ENCODE data around the gene HOXD11.
A peak's percentile ranks its signal among the peaks of the same experiment; 100 is the strongest.

HOXD11 gene

DNA sequence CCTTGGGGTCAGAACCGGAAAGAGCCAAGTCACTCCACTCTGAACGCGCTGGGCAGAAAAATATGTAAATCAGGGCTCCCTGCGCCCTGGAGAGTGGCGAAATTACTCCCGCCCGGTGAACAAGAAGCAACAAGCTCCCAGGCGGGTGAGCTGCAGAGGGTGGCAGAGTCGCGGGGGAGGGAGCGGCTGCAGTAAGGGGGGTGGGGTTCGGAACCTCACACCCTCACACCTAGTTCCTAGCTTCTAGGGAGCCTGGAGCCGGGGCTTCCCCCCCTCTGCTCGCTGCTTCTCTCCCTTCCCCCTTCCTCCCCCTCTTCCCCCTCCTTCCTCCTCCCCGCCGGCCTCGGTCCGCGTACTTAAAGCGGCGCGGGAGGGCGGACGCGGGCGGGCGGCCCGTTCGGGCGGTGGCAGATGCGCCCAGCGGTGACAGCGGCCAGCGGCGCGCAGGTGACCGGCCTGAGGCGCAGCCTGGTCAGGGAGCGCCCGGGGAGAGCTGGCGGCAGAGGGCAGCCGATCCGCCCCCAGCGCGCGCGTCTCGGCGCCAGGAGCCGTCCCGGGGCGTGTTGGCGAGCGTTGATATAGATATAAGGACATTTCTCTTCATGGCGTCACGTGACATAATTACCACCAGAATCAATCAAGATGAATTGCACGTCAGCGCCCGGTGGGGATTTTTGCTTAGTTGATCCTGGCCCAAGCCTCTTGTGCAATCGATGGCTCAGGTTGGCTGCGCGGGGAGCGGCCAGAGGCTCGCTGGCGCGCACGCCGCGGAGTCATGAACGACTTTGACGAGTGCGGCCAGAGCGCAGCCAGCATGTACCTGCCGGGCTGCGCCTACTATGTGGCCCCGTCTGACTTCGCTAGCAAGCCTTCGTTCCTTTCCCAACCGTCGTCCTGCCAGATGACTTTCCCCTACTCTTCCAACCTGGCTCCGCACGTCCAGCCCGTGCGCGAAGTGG is at the start of gene HOXD11:
Gene HOXD11, plus strand, starts transcription at position 700 of the 959 bp plus-strand sequence. Its CDS starts 76 bp downstream, at position 776.
- DNase-seq (ENCODE audit: low read depth): no peak

DNA sequence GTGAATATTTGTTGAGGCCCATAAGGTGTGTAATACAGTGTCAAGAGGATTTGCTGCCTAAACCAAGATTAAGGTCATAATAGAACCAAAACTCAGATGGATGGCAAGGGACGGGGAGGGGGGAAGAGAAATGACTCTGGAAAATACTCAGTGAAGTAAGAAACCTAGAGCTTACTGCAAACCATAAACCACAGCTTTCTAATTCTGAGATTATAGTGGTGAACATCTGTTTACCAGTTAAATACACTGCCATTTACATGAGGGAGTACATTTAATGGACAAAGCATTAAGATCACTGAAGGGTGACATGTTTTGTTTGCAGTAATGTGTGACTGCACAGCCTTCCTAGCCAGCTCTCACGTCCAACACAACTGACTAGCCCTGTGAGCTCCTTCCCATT is 43.1 kb upstream of the HOXD11 start:
- DNase-seq (ENCODE audit: low read depth): no peak

DNA sequence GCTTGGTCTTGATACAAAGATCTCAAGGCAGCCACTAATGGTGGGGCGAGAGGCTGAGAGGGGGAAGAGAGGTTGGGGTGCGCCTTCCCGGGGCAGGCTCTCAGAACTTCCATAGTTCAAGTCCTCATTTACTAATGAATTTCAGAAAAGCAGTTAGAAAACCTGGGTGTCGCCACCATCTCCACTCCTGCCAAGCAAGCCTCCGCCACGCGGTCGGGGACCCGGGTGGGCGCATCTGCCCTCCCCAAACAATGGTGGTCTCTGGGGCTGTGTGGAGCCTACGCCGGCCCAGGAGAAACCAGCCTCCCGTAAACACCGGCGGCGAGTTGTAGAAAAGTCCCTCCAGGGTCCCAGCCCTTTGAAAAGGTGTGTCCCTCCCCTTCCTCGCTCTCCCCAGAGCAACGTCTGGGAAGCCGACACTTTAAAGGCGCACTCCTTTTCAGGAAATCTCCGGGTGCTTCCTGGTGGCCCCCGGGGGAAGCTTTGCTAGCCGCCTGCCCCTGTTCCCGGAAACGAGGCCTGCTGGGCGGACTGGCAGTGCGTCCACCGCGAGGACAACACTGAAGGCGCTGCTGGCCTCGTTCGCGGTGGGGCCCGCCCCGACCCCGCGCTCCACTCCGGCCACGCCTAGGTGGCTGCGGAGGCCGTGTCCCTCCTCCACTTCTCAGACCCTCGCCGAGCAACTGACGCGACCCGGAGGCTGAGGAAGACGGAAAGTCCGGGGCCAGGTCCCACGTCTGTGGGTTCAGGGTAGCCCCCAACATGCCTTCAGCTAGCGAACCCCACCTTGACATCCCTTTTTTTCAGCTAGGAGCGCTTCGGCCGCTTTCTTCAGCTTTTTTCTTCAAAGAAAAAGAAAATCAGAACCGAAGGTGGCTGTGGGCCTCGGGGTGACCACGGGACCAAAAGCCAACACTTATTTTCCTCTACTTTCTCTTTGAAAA is 40.2 kb upstream of the HOXD11 start:
- no peak for DNase-seq (ENCODE audit: low read depth)

- no peak for DNase-seq (ENCODE audit: low read depth)
Observed at GRCh38 chr2:176067589-176068418, 39.3 kb upstream of the HOXD11 start.

GRCh38 chr2:176068419-176068832 is 38.7 kb upstream of the HOXD11 start:
- DNase-seq (ENCODE audit: low read depth): no peak

- DNase-seq (ENCODE audit: low read depth): no peak
Observed at GRCh38 chr2:176071330-176072291, 35.5 kb upstream of the HOXD11 start.

- DNase-seq (ENCODE audit: low read depth): no peak
Observed at GRCh38 chr2:176072292-176072669, 34.8 kb upstream of the HOXD11 start.

DNA sequence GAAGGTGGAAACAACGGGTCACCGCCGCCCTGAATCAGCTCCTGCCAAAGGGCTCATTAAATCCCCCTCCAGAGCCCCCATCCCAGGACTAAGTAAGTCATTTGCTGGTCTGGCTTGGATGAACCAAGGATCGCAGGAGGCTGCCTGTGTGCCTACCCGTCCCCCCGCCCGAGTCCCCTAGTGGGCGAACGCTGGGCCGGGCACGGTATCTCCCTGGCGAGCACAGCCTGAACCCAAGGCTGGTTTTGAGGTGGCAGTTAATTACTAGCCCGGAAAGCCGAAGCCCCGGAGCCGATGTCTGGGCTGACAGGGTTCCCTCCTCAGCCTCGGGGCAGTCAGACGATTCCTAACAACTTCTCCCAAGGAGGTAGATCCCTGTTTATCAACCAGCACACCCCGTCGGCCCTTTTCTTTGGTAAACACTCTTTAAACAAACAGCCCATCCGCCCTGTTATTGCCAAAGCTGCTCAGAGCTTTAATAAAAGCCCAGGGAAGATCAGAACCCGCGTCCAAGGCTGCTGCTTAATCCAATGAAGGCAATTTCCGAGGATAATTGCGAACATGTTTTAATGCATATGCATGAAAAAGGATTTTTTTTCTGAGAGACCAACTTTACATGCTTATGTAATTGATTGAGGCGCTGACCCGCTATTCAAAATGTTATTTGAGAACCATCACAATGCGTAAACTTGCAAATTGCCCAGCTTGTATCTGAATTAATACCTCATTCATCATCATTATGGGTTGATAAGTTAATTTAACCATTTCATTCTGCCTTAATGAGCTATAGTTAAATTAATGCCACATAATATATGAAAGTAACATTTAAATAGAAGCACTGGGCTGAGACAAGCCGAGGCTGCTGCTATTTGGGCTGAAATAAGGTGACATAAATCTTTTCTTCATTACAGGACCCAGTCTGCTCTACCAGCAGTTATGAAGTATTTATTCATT is 33.9 kb upstream of the HOXD11 start:
- no peak for DNase-seq (ENCODE audit: low read depth)

DNA sequence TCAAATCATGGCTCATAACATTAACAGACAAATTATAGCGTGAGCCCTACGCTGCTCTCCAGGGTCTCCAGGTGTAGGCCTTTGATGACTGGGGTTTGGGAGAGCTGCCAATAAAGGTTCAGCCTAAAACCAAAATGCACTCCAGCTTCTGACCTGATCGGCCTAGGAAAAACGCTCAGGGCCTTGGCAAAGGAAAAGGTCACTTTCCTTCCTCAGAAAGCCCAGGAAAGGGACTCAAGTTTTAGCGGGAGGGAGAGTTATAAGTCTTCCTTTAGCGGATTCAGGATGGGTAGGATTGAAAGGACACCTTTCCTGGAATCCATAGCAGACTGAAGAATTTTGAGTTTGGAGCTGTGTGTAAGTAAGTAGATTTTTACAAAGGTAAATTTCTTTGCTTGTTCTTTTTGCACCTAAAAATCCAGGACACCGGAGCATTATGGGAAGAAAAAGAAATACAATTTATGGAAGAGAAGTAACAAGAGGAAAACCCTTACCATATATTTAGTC is 32.1 kb upstream of the HOXD11 start:
- no peak for DNase-seq (ENCODE audit: low read depth)

DNA sequence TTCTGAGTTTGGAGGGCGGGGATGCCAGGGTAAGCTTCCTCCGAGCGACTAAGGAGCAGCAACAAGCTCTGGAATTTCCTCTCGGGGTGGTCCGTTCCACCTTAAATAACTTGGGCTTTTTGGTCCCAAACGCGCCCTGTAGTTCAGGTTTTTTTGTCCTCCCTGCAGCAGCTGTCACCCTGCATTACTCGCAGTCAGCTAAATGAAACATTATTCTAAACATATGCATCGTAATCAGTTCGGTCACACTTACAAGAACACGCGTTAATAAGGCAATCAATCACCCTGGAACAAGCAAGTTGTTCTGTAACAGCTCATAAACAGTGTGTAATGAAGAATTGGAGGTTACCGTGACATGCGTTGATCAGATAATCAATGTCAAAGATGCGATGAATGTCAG is 31.6 kb upstream of the HOXD11 start:
- DNase-seq (ENCODE audit: low read depth): no peak

DNA sequence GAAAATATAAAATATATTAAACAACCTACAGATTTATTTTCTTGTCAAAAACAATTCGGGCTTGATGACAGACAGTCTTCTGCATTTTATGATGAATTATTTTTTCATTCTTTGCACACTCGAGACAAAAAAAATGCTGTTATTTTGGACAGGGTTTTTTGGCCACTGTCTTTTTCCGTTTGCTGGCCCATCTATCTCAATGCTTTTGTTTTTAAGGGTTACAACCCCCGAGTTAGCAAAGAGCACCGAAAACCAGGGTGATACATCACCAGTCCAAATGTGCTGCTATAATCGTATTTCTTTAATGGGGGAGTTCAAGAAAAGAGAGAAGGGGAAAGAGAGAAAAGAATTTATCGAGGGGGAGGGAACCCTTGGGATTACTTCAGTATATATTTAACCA is 31.0 kb upstream of the HOXD11 start:
- no peak for DNase-seq (ENCODE audit: low read depth)

- no peak for DNase-seq (ENCODE audit: low read depth)
Observed at GRCh38 chr2:176076796-176077195, 30.3 kb upstream of the HOXD11 start.

GRCh38 chr2:176078541-176079284 is 28.4 kb upstream of the HOXD11 start:
- DNase-seq (ENCODE audit: low read depth): no peak

- no peak for DNase-seq (ENCODE audit: low read depth)
Observed at GRCh38 chr2:176079285-176079830, 27.7 kb upstream of the HOXD11 start.

DNA sequence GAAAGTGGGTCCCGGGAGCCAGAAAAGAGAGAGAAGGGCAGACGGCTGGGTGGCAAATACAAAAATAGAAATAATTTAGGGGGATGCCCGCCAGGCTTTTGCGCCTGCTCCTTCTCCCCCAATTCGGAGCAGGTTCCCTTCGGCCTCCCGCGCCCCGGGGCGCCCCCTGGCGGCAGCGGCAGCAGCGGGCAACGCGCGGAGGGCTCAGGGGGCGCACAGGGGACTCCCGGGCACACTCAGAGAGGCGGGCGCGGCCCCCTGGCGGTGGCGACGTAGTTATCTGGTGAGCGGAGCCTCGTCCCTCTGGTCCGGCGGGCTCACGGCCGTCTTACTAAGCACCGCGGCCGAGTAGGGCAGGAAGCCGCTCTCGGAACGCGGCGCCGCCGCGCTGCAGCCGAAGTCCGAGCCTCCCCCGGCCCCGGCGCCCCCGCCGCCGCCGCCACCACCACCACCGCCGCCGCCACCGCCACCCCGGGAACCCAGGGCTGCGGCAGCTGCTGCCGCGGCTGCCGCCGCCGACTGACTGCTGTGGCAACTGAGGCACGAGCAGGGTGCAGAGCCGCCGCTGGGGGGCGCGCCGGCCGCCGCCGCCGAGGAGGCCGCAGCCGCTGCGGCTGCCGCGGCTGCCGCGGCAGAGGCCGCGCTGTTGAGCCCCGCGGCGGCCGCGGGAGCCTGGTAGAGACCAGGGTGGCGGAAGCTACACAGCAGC is 27.1 kb upstream of the HOXD11 start:
- DNase-seq (ENCODE audit: low read depth): peak; percentile 14

DNA sequence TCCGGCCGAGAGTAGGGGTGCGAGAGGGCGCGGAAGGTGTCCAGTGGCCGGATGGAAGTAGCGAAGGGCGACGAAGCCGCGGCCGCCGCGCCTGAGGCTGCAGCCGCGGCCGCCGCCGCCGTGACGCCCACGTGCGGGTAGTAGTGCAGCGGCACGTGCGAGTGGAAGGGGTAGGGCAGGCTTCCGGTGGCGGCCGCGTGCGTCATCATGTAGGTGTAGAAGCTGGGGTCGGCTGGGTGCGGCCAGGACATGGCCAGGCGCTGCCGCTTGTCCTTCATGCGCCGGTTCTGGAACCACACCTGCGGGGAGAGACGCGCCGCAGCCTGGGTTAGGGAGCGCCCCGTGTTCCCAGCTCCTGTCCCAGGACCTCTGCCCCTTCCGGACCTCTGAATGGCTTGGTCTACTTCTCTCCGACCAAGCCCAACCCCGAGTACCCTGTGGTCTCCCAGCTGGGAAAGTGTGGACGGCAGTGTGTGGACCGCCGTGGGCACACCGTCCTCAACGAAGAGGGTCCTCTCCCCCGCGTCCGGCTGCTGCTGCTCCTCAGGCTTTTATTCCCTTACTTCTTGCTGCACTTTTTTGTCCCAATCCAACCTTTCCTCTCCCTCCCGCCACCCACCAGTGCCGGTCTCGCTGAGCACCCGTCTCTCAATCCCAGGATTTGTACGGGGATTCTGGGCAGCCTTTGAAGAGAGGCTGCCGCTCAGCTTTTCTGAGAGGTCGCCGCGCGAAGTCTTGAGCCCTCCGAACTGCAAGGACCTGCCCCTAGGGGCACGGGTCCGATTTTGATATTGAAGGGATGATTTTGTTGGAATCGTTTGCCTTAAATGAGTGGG is 26.3 kb upstream of the HOXD11 start:
- no peak for DNase-seq (ENCODE audit: low read depth)

Measured in iris pigment epithelial cell (primary cell).